BJ (cell line): Measurements from ENCODE around the gene ANKEF1. TPM values are rescaled to one million over a fixed set of nuclear protein-coding genes. Genes with fewer than 3 reads are reported as not detected.

ENCODE experiments used
- CTCF ChIA-PET: fragments of 350-600 bp; formaldehyde crosslinking; extraction: SDS; loops from one replicate; lab custom pipeline; 2021; ENCODE audit warnings: antibody characterized with exemption, inconsistent platforms; lab: Yijun Ruan, JAX
- POLR2A ChIA-PET: fragments of 300-600 bp; sonication (Branson Sonifier 250); formaldehyde crosslinking; extraction: SDS; loops from one replicate; lab custom pipeline; 2021; ENCODE audit warnings: antibody characterized with exemption; lab: Charles Lee
- DNase-seq: peaks from one replicate; pipeline ENCODE4 v3.0.0-alpha.2; 2011; ENCODE audit warnings: low read depth
- H3K27me3 ChIP-seq: 2 replicates; pipeline ENCODE4 v1.6.0; 2011; ENCODE audit warnings: low read length; ENCODE audit not compliant: control insufficient read depth, insufficient read depth
- H3K36me3 ChIP-seq: 2 replicates; pipeline ENCODE4 v1.5.1; 2011; ENCODE audit warnings: low read length; ENCODE audit not compliant: control insufficient read depth, insufficient read depth
- H3K4me3 ChIP-seq: 2 replicates; pipeline ENCODE4 v1.5.1; 2011; ENCODE audit warnings: low read depth, mild to moderate bottlenecking, control low read depth, low read length
- CTCF ChIP-seq: IDR thresholded peaks from 2 replicates; pipeline ENCODE4 v1.5.1; 2011; ENCODE audit warnings: low read depth, mild to moderate bottlenecking, control low read depth, inconsistent platforms, low read length, moderate library complexity; ENCODE audit not compliant: insufficient read depth
- polyA plus RNA-seq: library from polyadenylated mRNA; depleted of rRNA; stranded (reverse); fragments of >200 nt; gene quantifications from 2 replicates; pipeline ENCODE4 v1.2.3, GENCODE V29; 2011

ANKEF1 gene
- polyA plus RNA-seq, 1 experiment: 0.70 TPM

GRCh38 chr20:10007747-10008146 lies 27.0 kb upstream of the ANKEF1 start:
- CTCF ChIA-PET: no interaction called here
- DNase-seq: no peak
- POLR2A ChIA-PET: no interaction called here
- Histone ChIP-seq H3K4me3 (no peak overlapping the region), H3K27me3 (no peaks in the 10 kb centered on the region), H3K36me3 (no peaks in the 10 kb centered on the region)
- no peak for TF ChIP-seq CTCF

DNA sequence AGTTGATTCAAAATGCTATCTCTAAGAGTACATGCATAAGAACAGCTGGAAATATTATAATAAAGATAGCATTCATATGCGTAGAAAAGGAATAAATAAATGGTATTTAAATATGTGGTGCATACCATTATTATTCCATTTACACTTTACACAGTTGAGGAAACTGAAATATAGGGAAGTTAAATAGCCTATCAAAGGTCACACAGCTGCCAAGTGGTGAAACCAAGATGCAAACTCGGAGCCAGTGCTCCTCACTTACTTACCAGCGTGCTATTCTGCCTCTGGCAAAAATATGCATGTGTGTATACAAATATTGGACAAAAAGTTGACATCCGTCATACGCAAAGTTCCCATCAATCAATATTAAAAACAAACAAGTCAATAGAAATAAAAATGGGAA lies 22.3 kb upstream of the ANKEF1 start:
- CTCF ChIA-PET: no interaction called here
- POLR2A ChIA-PET: no interaction called here
- no peak for TF ChIP-seq CTCF

DNA sequence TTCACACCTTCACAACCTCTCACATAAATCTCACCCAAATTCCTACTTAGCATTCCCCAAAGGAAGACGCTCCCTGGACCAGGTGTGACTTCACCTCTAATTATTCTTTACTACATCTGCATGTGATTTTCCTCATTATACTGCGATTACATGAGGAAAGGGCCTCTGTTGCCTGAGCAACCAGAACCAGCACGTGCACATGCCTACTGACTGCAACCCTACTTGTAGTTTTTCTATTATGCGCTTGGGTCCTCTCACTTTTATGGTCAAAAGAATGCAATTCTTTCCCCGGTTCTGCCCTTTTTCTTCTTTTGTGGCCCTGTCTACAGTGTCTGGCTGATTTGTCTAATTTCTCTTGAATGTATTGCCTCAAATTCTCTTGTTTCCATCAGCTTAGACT lies 20.4 kb upstream of the ANKEF1 start:
- DNase-seq: no peak
- 0 out of 2 replicates have a peak, but pooled peaks cover 2% of the 10 kb centered on the region for H3K27me3 ChIP-seq
- ChIA-PET CTCF (no interaction called here), POLR2A (no interaction called here)
- H3K36me3 ChIP-seq: no peaks in the 10 kb centered on the region
- no peak for TF ChIP-seq CTCF
- no peak overlapping the region for H3K4me3 ChIP-seq

More for the DNA sequence above, 22.3 kb upstream of the ANKEF1 start:
- Histone ChIP-seq H3K36me3 (no peaks in the 10 kb centered on the region), H3K4me3 (no peak overlapping the region), H3K27me3 (0 out of 2 replicates have a peak, but pooled peaks cover 2% of the 10 kb centered on the region)
- no peak for DNase-seq

- 0 out of 2 replicates have a peak, but pooled peaks cover 4% of the 10 kb centered on the region for H3K27me3 ChIP-seq
- ChIA-PET CTCF (no interaction called here), POLR2A (no interaction called here)
- H3K4me3 ChIP-seq: no peak overlapping the region
- no peaks in the 10 kb centered on the region for H3K36me3 ChIP-seq
- DNase-seq: no peak
- TF ChIP-seq CTCF: no peak
Measured at GRCh38 chr20:10020937-10021336, 13.8 kb upstream of the ANKEF1 start.

DNA sequence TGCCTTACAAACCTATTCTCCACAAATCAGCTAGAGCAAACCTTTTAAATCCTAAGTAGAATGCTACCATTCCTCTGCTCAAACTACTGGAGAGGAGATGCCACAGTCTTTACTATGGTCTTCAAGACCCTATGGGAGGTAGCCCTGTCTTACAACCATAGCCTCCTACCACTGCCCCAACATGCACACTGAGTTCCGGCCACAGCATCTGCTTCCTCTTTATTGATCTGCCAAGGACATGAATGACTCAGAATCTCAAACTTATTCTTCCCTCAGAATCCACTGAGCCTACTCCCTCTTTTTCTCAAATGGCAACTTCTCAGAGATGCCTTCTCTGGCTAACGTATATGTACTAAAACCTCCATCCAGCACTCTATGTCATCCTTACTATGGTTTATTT lies 12.2 kb upstream of the ANKEF1 start:
- no peak for TF ChIP-seq CTCF
- Histone ChIP-seq H3K27me3 (0 out of 2 replicates have a peak, but pooled peaks cover 4% of the 10 kb centered on the region), H3K36me3 (no peaks in the 10 kb centered on the region), H3K4me3 (no peak overlapping the region)
- POLR2A ChIA-PET: no interaction called here
- CTCF ChIA-PET: interaction anchor here (0.6 kb wide), 1 partner anchor 19 kb away, joined by 3 read pairs; no protein-coding TSS in a partner anchor
- DNase-seq: no peak
